Activated CD8-positive, alpha-beta memory T cell treated with anti-CD3 and anti-CD28 coated beads, Interleukin-2, amount 10 ng/mL, durations not matched to agents 7 days and 5 days (primary cell): ENCODE data around the gene SRPK2. TPM values are rescaled to one million over a fixed set of nuclear protein-coding genes. Genes with fewer than 3 reads are reported as not detected.

ENCODE experiments used
- ATAC-seq: fragments of 150-1000 bp; cut with Tn5 transposase; one replicate; pipeline ENCODE4 v1.10.0; 2021; ENCODE audit warnings: moderate library complexity
- CTCF ChIA-PET: fragments of 350-600 bp; sonication (Branson Sonifier 250); formaldehyde crosslinking; loops from one replicate; lab custom pipeline; 2021; ENCODE audit warnings: antibody characterized with exemption; lab: Charles Lee
- DNase-seq: peaks from one replicate; pipeline ENCODE4 v3.0.0-alpha.2; 2020
- H3K27ac Mint-ChIP-seq: one replicate; pipeline ENCODE4 v1.8.0; 2021; ENCODE audit warnings: mild to moderate bottlenecking, mixed read lengths
- H3K27me3 Mint-ChIP-seq: one replicate; pipeline ENCODE4 v1.8.0; 2021; ENCODE audit warnings: mixed read lengths
- H3K36me3 Mint-ChIP-seq: one replicate; pipeline ENCODE4 v1.8.0; 2021; ENCODE audit warnings: mild to moderate bottlenecking, mixed read lengths
- H3K4me1 Mint-ChIP-seq: one replicate; pipeline ENCODE4 v1.8.0; 2021; ENCODE audit warnings: mixed read lengths
- H3K4me3 Mint-ChIP-seq: one replicate; pipeline ENCODE4 v1.8.0; 2021; ENCODE audit warnings: mild to moderate bottlenecking, moderate library complexity, mixed read lengths
- H3K9me3 Mint-ChIP-seq: one replicate; pipeline ENCODE4 v1.8.0; 2022; ENCODE audit warnings: low read depth, mixed read lengths
- total RNA-seq, 2 experiments: library from RNA; stranded (reverse); gene quantifications; one replicate each; pipeline ENCODE4 v1.2.3, GENCODE V29; 2021

SRPK2 gene
- total RNA-seq, 2 experiments from 2014 or later = 40.4 to 41.2 TPM

DNA sequence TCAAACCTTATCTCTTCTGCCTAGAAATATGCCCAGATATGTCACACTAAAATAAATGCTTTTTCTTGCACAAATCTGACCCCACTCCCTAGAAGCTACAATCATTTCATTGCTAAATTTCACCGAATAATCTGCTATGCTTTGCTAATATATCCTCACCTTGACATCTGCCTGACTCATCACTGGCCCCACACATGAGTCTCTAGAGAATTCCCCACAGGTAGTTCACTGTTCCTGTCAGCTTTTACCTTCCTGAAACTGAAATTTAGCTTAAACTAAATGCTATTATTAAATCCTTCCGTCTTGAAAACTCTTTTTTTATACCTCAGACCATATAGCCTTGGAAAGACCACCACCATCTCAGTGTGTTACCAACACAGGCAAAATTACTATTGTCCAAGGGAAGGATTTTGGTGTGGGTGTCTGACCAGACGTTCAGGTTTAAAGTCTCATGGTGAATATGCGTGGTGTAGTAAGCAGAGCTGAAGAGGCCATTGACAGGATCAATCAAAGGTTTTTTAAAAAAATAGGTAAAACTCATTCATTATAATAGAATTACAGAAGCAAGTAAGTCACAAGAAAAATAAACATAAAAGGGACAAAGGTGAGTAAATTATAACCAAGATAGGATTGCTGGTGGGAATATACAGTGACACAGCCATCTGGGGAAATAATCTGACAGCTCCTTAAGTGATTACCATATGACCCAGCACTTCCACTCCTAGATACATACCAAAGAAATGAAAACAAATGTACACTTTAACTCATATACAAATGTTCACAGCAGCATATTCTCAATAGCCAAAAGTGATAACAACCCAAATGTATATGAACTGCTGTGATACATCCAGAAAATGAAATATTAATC is 201.2 kb downstream of the SRPK2 start:
- Mint-ChIP-seq H3K27me3 (no peaks in the 10 kb centered on the region), H3K27ac (no peak overlapping the region), H3K4me1 (no peaks in the 10 kb centered on the region), H3K9me3 (no peaks in the 10 kb centered on the region), H3K36me3 (peaks cover 4% of the 10 kb centered on the region), H3K4me3 (no peak overlapping the region)
- CTCF ChIA-PET = no interaction called here
- ATAC-seq = no peak
- no peak for DNase-seq

- DNase-seq (no peak), ATAC-seq (no peak)
- CTCF ChIA-PET = no interaction called here
- H3K36me3 Mint-ChIP-seq = peaks cover 10% of the 10 kb centered on the region
- H3K27me3 Mint-ChIP-seq = no peaks in the 10 kb centered on the region
- no peak overlapping the region for H3K4me3 Mint-ChIP-seq
- no peaks in the 10 kb centered on the region for H3K4me1 Mint-ChIP-seq
- H3K27ac Mint-ChIP-seq = no peak overlapping the region
- no peaks in the 10 kb centered on the region for H3K9me3 Mint-ChIP-seq
Observed at GRCh38 chr7:105185290-105186010, 203.3 kb downstream of the SRPK2 start.

DNA sequence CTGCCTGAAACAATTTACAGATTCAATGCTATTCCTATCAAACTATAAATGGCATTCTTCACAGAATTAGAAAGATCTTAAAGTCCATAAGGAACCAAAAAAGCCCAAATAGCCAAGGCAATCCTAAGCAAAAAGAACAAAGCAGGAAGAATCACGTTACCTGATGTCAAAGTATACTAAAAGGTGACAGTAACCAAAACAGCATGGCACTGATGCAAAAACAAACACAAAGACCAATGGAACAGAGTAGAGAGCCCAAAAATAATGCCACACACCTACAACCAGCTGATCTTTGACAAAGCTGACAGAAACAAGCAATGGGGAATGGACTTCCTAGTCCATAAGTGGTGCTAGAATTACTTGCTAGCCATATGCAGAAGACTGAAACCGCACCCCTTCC is 208.7 kb downstream of the SRPK2 start:
- CTCF ChIA-PET = no interaction called here
- H3K36me3 Mint-ChIP-seq = peaks cover 7% of the 10 kb centered on the region
- H3K27me3 Mint-ChIP-seq = no peaks in the 10 kb centered on the region
- H3K4me1 Mint-ChIP-seq = no peaks in the 10 kb centered on the region
- no peak overlapping the region for H3K27ac Mint-ChIP-seq
- H3K4me3 Mint-ChIP-seq = no peak overlapping the region
- ATAC-seq (no peak), DNase-seq (no peak)
- peaks cover 2% of the 10 kb centered on the region for H3K9me3 Mint-ChIP-seq

DNA sequence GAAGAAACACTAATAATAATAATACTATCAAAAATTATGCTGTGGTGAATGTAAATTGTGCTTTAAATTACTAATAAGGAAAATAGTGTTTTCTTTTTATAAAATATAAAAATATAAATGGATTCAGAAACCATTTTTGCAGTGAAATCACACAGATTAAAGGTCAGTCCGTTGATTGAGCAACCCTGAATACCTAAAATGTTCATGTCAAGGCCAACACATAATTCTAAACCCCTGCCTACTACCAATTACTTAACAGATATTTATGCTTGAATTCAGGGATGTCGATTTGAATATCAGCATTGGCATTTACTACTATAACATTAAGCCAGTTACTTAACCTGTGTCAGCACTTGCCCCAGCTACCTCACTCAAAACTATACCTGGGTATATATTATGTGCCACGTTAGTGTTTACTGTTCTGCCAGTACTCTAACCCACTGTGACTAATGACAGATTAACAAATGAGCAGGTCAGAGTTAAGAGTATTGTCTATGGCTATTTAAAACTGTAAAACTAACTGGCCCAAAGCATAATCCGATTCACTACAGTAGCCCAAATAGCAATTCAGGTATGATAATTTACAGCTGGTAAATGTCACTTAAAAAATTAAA is 209.7 kb downstream of the SRPK2 start:
- Mint-ChIP-seq H3K36me3 (peaks cover 7% of the 10 kb centered on the region), H3K4me3 (no peak overlapping the region), H3K4me1 (no peaks in the 10 kb centered on the region), H3K27ac (no peak overlapping the region), H3K9me3 (peaks cover 2% of the 10 kb centered on the region), H3K27me3 (no peaks in the 10 kb centered on the region)
- CTCF ChIA-PET = no interaction called here
- ATAC-seq (no peak), DNase-seq (no peak)

- no peak for ATAC-seq
- no peak for DNase-seq
- H3K9me3 Mint-ChIP-seq = peaks cover 2% of the 10 kb centered on the region
- peaks cover 7% of the 10 kb centered on the region for H3K36me3 Mint-ChIP-seq
- no peaks in the 10 kb centered on the region for H3K4me1 Mint-ChIP-seq
- H3K4me3 Mint-ChIP-seq = no peak overlapping the region
- no peak overlapping the region for H3K27ac Mint-ChIP-seq
- CTCF ChIA-PET = no interaction called here
- H3K27me3 Mint-ChIP-seq = no peaks in the 10 kb centered on the region
Observed at GRCh38 chr7:105178177-105178576, 210.5 kb downstream of the SRPK2 start.

- CTCF ChIA-PET = no interaction called here
- ATAC-seq (no peak), DNase-seq (no peak)
- Mint-ChIP-seq H3K27me3 (no peaks in the 10 kb centered on the region), H3K36me3 (peaks cover 7% of the 10 kb centered on the region), H3K9me3 (peaks cover 2% of the 10 kb centered on the region), H3K4me3 (no peak overlapping the region), H3K4me1 (no peaks in the 10 kb centered on the region), H3K27ac (no peak overlapping the region)
Observed at GRCh38 chr7:105177026-105177425, 211.7 kb downstream of the SRPK2 start.

DNA sequence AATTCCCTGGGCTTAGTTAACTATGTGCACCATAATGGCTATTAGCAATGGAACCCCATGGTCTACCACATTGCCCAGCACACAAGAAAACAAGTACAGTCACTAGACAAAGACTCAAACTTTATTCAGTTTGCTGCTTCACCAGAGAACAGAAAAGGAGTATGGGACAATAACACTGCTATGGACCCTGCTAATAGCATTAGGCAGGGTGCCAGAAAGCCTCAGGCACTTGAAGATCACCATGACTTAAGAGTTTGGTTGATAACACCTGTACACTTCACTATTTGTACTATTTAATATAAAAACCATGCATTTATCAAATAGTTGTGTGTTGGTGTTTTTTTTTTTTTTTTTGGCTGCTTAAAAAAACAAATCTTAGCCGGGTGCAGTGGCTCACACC is 215.1 kb downstream of the SRPK2 start:
- Mint-ChIP-seq H3K4me1 (peaks cover 2% of the 10 kb centered on the region), H3K27me3 (no peaks in the 10 kb centered on the region), H3K9me3 (no peaks in the 10 kb centered on the region), H3K4me3 (no peak overlapping the region), H3K27ac (no peak overlapping the region), H3K36me3 (no peaks in the 10 kb centered on the region)
- no peak for DNase-seq
- no peak for ATAC-seq
- CTCF ChIA-PET = no interaction called here

DNA sequence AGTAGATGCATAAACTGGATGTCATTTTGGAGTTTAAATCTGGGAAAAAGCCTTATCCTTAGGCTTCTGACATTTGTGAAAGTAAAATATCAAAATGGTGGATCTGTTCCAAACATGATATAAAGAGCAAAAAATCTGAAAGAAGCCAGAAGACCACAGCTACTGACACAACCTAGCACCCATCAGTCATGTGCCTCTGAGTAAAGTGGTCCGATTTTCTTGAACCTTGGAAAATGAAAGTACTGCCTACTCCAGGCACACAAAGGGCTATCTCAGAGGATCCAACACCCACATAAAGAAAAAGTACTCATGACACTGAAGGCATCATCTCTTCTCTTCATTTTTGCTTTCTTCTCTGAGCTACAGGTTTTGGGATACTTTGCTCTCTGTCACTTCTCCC is 224.0 kb downstream of the SRPK2 start:
- DNase-seq = no peak
- ATAC-seq = no peak
- H3K9me3 Mint-ChIP-seq = no peaks in the 10 kb centered on the region
- H3K4me3 Mint-ChIP-seq = no peak overlapping the region
- peaks cover 33% of the 10 kb centered on the region for H3K36me3 Mint-ChIP-seq
- CTCF ChIA-PET = no interaction called here
- H3K4me1 Mint-ChIP-seq = no peaks in the 10 kb centered on the region
- H3K27me3 Mint-ChIP-seq = no peaks in the 10 kb centered on the region
- no peak overlapping the region for H3K27ac Mint-ChIP-seq

DNA sequence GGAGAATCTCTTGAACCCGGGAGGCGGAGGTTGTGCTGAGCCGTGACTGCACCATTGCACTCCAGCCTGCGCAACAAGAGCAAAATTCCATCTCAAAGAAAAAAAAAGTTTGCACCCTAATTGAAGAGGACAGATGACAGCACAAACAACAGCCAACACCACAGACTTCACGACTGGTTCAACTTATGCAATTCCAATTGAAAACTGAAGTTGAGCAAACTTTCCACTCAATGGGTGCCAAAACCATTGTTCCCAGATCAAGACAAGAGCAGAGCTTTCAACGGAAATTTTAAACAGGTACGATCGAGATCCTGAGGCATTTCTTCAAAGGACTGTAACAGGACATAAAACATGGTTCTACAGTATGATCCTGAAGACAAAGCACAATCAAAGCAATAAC is 225.0 kb downstream of the SRPK2 start:
- Mint-ChIP-seq H3K36me3 (peaks cover 34% of the 10 kb centered on the region), H3K4me1 (no peaks in the 10 kb centered on the region), H3K9me3 (no peaks in the 10 kb centered on the region), H3K27me3 (no peaks in the 10 kb centered on the region), H3K27ac (no peak overlapping the region), H3K4me3 (no peak overlapping the region)
- CTCF ChIA-PET = interaction anchor here (1.1 kb wide), 1 partner anchor 27 kb away, joined by 3 read pairs; no protein-coding TSS in a partner anchor
- no peak for ATAC-seq
- no peak for DNase-seq

- peaks cover 28% of the 10 kb centered on the region for H3K36me3 Mint-ChIP-seq
- ATAC-seq (no peak), DNase-seq (no peak)
- no peak overlapping the region for H3K4me3 Mint-ChIP-seq
- no peaks in the 10 kb centered on the region for H3K27me3 Mint-ChIP-seq
- H3K4me1 Mint-ChIP-seq = no peaks in the 10 kb centered on the region
- CTCF ChIA-PET = no interaction called here
- no peaks in the 10 kb centered on the region for H3K9me3 Mint-ChIP-seq
- no peak overlapping the region for H3K27ac Mint-ChIP-seq
Observed at GRCh38 chr7:105161366-105161765, 227.4 kb downstream of the SRPK2 start.

DNA sequence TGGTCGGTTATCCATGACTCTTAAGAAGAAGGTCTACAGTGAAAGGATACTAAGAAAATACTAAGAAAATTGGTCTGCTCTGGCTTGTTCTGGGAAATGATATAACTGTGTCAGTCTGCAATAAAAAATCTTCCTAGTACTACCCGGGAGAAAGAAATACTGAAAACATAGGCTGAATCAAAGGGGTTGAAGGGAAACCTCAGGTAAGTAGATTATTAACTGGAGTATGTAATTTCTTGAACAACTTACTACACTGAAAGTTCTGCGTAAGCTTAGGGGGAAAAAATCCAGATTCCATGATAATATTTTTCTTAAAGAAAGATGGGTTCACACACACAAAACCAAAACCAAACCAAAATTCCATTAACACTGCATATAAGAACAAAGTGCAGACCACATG is 231.4 kb downstream of the SRPK2 start:
- ATAC-seq (no peak), DNase-seq (no peak)
- Mint-ChIP-seq H3K4me1 (no peaks in the 10 kb centered on the region), H3K9me3 (no peaks in the 10 kb centered on the region), H3K36me3 (peaks cover 6% of the 10 kb centered on the region), H3K27ac (no peak overlapping the region), H3K4me3 (no peak overlapping the region), H3K27me3 (no peaks in the 10 kb centered on the region)
- CTCF ChIA-PET = interaction anchor here (0.9 to 1.3 kb wide), 2 partner anchors 11 to 273 kb away, joined by 3 read pairs; no protein-coding TSS in a partner anchor

- H3K27ac Mint-ChIP-seq = no peak overlapping the region
- no peak for DNase-seq
- H3K4me1 Mint-ChIP-seq = no peaks in the 10 kb centered on the region
- H3K4me3 Mint-ChIP-seq = no peak overlapping the region
- H3K27me3 Mint-ChIP-seq = no peaks in the 10 kb centered on the region
- CTCF ChIA-PET = interaction anchor here (1.3 kb wide), 1 partner anchor 274 kb away, joined by 3 read pairs; no protein-coding TSS in a partner anchor
- no peak for ATAC-seq
- peaks cover 6% of the 10 kb centered on the region for H3K36me3 Mint-ChIP-seq
- no peaks in the 10 kb centered on the region for H3K9me3 Mint-ChIP-seq
Observed at GRCh38 chr7:105156731-105157130, 232.0 kb downstream of the SRPK2 start.

DNA sequence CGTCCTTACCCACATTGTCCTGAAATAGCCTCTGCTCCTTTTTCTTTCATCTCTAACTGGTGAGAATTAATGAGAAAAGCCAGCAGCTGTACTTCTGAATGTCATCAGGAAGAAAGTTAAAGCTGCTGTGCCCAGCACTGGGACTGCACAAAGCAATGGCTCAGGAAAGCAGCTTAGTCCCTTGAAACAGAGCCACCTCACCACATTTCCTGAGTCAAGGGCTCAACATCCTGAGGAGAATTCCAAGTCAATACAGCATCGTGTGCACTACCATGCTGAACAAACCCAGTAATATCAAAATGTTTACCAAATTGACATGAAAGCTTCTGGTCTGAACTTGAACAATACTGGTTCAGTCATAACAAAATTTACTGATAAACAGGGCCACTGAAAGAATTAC is 234.6 kb downstream of the SRPK2 start:
- CTCF ChIA-PET = no interaction called here
- ATAC-seq = no peak
- no peak for DNase-seq
- Mint-ChIP-seq H3K36me3 (peaks cover 5% of the 10 kb centered on the region), H3K4me1 (peaks cover 11% of the 10 kb centered on the region), H3K27me3 (no peaks in the 10 kb centered on the region), H3K9me3 (no peaks in the 10 kb centered on the region), H3K27ac (no peak overlapping the region), H3K4me3 (no peak overlapping the region)
